GM12892 (cell line): ENCODE results near the gene TPD52L1.

Experiments used
- DNase-seq: peaks from one replicate; pipeline ENCODE4 v3.0.0; 2011; ENCODE audit not compliant: insufficient read length
- FAIRE-seq: peaks from 2 replicates; lab custom pipeline; 2011; peaks lifted over from hg19 to GRCh38; lab: Jason Lieb, UNC
- POLR2A ChIP-seq: IDR thresholded peaks from 2 replicates; pipeline ENCODE4 v1.6.1; 2011; ENCODE audit warnings: low read depth, low read length, control low read depth
- POLR2AphosphoS5 ChIP-seq: IDR thresholded peaks from 2 replicates; pipeline ENCODE4 v1.6.1; 2011; ENCODE audit warnings: low read depth, low read length, control low read depth
- TAF1 ChIP-seq: IDR thresholded peaks from 2 replicates; pipeline ENCODE4 v1.6.1; 2011; ENCODE audit warnings: low read depth, mild to moderate bottlenecking, control low read depth, low read length, borderline replicate concordance

TPD52L1 gene

DNA sequence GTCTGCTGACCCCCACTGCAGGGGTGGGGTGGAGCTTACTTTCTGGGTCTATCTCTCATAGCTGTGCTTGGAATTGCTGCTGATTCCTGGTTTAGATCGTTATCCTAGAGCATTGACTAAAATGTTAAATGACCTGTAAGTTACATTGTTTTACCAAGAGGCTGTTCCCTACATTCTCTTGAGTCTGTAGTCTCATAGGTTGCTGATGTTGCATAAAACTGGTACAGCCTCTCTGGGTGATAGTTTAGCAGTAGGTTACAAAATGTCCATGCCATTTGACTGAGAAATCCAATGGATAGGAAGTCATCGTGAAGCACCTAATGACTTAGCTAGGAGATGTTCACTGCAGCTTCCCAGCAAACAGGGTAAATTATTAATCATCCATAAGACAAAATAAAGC lies 62.4 kb downstream of the TPD52L1 start:
- DNase-seq (no peak), FAIRE-seq (no peak)
- TF ChIP-seq POLR2A = no peak
- TF ChIP-seq POLR2AphosphoS5 = no peak
- no peak for TF ChIP-seq TAF1

DNA sequence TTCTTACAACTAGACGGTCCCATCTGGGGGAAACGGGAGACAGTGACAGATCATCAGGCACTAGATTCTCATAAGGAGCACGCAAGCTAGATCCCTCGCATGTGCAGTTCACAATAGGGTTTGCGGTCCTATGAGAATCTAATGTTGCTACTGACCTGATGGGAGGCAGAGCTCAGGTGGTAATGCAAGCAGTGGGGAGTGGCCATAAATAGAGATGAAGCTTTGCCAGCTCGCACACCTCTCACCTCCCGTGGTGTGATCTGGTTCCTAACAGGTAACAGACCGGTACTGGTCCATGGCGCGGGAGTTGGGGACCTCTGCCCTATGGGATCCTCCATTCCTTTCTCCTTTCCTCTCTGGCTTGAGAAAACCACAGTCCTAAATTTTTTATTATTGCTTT lies 63.8 kb downstream of the TPD52L1 start:
- no peak for TF ChIP-seq TAF1
- TF ChIP-seq POLR2A = no peak
- no peak for TF ChIP-seq POLR2AphosphoS5
- DNase-seq (no peak), FAIRE-seq (no peak)

GRCh38 chr6:125217992-125218391 lies 64.4 kb downstream of the TPD52L1 start:
- DNase-seq = no peak
- FAIRE-seq = no peak
- TF ChIP-seq POLR2AphosphoS5 = no peak
- TF ChIP-seq TAF1 = no peak
- TF ChIP-seq POLR2A = no peak

DNA sequence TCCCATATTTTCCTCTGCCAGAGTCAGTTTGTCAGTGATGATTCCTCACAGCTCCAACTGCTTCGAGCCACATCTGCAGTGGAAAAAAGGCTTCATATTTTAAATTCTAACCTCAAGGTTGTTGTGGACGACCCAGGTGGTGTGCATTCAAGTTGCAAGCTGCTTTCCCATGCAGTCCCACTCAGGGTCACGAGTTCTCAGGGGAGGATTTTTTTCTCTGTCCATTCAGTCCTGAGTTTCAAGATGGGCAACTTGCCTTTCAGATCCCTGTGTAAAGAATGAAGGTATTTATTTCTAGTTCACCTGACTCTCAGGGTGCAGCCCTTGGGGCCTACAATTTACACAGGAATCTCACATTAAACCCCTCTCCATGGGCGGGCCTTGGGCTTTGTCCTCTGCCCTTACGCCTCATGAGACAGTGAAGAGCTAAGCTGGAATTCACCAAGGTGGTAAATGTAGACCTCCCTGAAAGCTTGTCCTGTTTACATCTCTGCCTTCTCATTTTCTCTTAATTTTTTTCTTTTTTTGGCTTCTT lies 65.9 kb downstream of the TPD52L1 start:
- TF ChIP-seq TAF1 = no peak
- TF ChIP-seq POLR2AphosphoS5 = no peak
- TF ChIP-seq POLR2A = no peak
- FAIRE-seq (no peak), DNase-seq (no peak)

DNA sequence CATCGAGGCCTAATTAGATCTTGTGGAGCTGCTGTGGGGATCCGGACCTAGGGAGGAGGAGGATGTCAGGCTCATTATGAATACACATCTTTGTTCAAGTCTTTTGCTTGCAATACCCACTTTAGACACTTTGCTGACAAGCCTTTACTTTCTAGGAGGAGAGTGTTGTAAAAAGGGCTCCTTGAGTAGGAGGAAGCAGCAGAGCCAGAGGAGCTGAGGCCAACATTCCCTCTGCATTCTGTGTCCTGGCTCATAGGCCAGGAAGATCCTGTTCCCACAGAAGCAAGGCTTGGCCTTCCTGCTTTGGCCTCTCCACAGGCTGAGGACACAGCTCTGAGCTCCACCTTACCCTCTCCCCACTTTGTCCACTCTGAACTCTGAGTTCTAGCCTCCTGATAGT lies 67.1 kb downstream of the TPD52L1 start:
- DNase-seq (no peak), FAIRE-seq (no peak)
- TF ChIP-seq POLR2AphosphoS5 (no peak), TAF1 (no peak), POLR2A (no peak)

- no peak for FAIRE-seq
- no peak for DNase-seq
- no peak for TF ChIP-seq TAF1
- TF ChIP-seq POLR2A = no peak
- no peak for TF ChIP-seq POLR2AphosphoS5
Observed at GRCh38 chr6:125222531-125223455, 69.2 kb downstream of the TPD52L1 start.

DNA sequence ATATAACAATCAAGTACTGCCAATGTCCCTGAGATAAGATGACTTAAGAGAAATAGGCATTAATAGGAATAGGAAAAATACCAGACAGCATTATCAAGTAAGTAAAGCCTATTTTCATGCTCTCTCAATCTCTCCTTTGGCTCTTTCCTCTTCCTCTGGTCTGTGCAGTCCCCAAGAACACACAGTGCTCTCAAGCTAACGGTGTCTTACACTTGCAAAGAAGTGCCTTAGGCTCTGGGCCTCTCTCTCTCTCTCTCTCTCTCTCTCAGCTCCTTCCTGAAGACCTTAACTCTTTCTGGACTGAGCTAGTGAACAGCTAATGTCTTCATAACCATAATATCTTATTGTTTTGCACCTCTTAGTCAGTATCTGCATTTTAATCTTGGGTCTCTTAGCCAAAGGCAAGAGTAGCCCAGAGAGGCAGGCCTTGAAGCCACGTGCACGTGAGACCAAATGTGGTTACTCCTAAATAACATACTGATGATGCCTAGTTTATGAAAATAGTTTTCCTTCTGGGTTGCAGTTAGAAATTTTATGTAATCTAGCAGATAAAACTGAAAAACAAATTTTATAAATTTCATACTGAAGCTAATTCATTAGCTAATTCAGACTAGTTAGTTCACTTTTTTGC lies 70.8 kb downstream of the TPD52L1 start:
- TF ChIP-seq POLR2A (no peak), TAF1 (no peak), POLR2AphosphoS5 (no peak)
- no peak for FAIRE-seq
- no peak for DNase-seq

GRCh38 chr6:125227244-125227643 lies 73.7 kb downstream of the TPD52L1 start:
- no peak for TF ChIP-seq POLR2A
- no peak for TF ChIP-seq POLR2AphosphoS5
- no peak for TF ChIP-seq TAF1
- no peak for FAIRE-seq
- no peak for DNase-seq

DNA sequence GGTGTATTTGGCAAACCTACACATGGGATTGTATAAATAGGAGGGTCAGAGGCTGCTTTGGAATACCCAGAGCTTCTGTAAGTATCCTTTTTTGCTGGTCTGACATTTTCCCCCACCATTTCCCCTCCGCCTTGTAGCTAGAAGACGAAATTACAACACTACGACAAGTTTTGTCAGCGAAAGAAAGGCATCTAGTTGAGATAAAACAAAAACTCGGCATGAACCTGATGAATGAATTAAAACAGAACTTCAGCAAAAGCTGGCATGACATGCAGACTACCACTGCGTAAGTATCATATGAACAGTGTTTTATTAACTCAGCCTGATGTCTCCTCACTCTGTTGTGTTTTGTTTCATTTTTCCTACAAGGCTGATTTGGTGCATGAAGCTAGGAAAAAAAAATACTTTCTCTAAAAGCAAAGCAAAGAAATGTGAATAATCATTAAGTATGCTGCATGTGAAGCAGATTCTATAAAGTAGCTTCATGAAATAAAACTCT lies 75.5 kb downstream of the TPD52L1 start:
- no peak for TF ChIP-seq TAF1
- TF ChIP-seq POLR2A = no peak
- no peak for TF ChIP-seq POLR2AphosphoS5
- DNase-seq (no peak), FAIRE-seq (no peak)

GRCh38 chr6:125230674-125231073 lies 77.1 kb downstream of the TPD52L1 start:
- TF ChIP-seq POLR2A = no peak
- DNase-seq (no peak), FAIRE-seq (no peak)

DNA sequence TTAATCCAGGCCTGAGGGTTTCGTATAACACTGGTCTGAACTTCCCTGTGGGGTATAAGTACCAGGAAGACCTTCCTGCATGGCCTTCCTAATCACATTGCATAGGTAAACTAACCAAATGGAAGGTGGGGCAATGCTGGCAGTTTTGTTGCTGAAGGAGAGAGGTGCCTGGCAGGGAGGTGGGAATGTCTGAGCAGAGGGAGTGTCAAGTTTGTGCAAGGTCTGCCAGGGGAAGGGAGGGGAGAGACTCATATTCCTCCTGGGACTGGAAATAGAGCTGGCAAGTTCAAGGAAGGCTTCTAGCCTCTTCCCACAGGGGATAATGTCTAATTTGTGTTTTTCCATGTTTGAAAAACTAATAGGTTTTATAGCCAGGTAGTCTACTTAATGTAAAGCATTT lies 77.6 kb downstream of the TPD52L1 start:
- TF ChIP-seq POLR2A (no peak), POLR2AphosphoS5 (no peak), TAF1 (no peak)
- DNase-seq (no peak), FAIRE-seq (no peak)
